Ishikawa (cell line): ENCODE measurements around the gene PHF23.

Experiments used
- EP300 ChIP-seq: IDR thresholded peaks from 2 replicates; pipeline ENCODE4 v1.6.1; 2012; ENCODE audit warnings: borderline replicate concordance
- TAF1 ChIP-seq: IDR thresholded peaks from 2 replicates; pipeline ENCODE4 v1.6.1; 2012; ENCODE audit warnings: low read depth, mild to moderate bottlenecking
- TCF12 ChIP-seq: IDR thresholded peaks from 2 replicates; pipeline ENCODE4 v1.6.1; 2012; ENCODE audit warnings: low read depth
- YY1 ChIP-seq: IDR thresholded peaks from 2 replicates; pipeline ENCODE4 v1.6.1; 2012; ENCODE audit warnings: low read depth
- ZBTB7A ChIP-seq: IDR thresholded peaks from 2 replicates; pipeline ENCODE4 v1.6.1; 2012; ENCODE audit warnings: low read depth
- TF ChIP-seq, protein P1 (sequence below): IDR thresholded peaks from 2 replicates; pipeline ENCODE4 v1.6.1; 2012

- TF ChIP-seq YY1 (peak; percentile 59; the same call in 1 of the 2 replicates), TAF1 (peak; percentile 55), ZBTB7A (peak; percentile 98), TCF12 (peak; percentile 57; the same call in 1 of the 2 replicates), EP300 (0 out of 2 replicates have a peak, but pooled peaks have one; percentile 27)
- TF ChIP-seq, protein P1, sequence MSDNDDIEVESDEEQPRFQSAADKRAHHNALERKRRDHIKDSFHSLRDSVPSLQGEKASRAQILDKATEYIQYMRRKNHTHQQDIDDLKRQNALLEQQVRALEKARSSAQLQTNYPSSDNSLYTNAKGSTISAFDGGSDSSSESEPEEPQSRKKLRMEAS = no peak; the same call in none of the 2 replicates
Measured at GRCh38 chr17:7252176-7253043, 13.2 kb upstream of the PHF23 start, which contains the start of gene ELP5.
